MCF 10A (cell line): ENCODE measurements around the gene MNT. TPM values are rescaled to one million over a fixed set of nuclear protein-coding genes. Genes with fewer than 3 reads are reported as not detected.

Source experiments
- BruUV-seq: library from RNA; stranded (reverse); fragments of 400-500 nt; replicated peaks from 2 replicates; lab custom pipeline; 2021; lab: Mats Ljungman, UMichigan
- CTCF ChIA-PET: fragments of 300-600 bp; sonication (Branson Sonifier 250); formaldehyde crosslinking; extraction: SDS; loops from one replicate; lab custom pipeline; 2021; ENCODE audit warnings: antibody characterized with exemption, inconsistent platforms; lab: Yijun Ruan, JAX
- POLR2A ChIA-PET: fragments of 300-600, 350-650 bp; sonication (Branson Sonifier 250); formaldehyde crosslinking; extraction: SDS; loops from one replicate; lab custom pipeline; 2020; ENCODE audit warnings: antibody characterized with exemption, inconsistent platforms; lab: Yijun Ruan, JAX
- DNase-seq: peaks from one replicate; pipeline ENCODE4 v3.0.0-alpha.2; 2018; ENCODE audit not compliant: unreplicated experiment
- H3K27ac Mint-ChIP-seq: one replicate; pipeline ENCODE4 v1.8.0; 2022; ENCODE audit warnings: mild to moderate bottlenecking, low read depth, mixed read lengths; ENCODE audit not compliant: unreplicated experiment
- H3K27me3 Mint-ChIP-seq: one replicate; pipeline ENCODE4 v1.8.0; 2022; ENCODE audit warnings: mixed read lengths; ENCODE audit not compliant: insufficient read depth, unreplicated experiment
- H3K36me3 Mint-ChIP-seq: one replicate; pipeline ENCODE4 v1.8.0; 2022; ENCODE audit warnings: mild to moderate bottlenecking, moderate library complexity, mixed read lengths; ENCODE audit not compliant: insufficient read depth, unreplicated experiment
- H3K4me1 Mint-ChIP-seq: one replicate; pipeline ENCODE4 v1.8.0; 2022; ENCODE audit warnings: mixed read lengths; ENCODE audit not compliant: insufficient read depth, unreplicated experiment
- H3K4me3 Mint-ChIP-seq: one replicate; pipeline ENCODE4 v1.8.0; 2022; ENCODE audit warnings: mild to moderate bottlenecking, moderate library complexity, mixed read lengths; ENCODE audit not compliant: unreplicated experiment
- H3K9me3 Mint-ChIP-seq: one replicate; pipeline ENCODE4 v1.8.0; 2022; ENCODE audit warnings: mixed read lengths; ENCODE audit not compliant: unreplicated experiment
- CTCF ChIP-seq: fragments of 200-600 bp; IDR thresholded peaks from one replicate; pipeline ENCODE4 v1.8.0; 2022; ENCODE audit warnings: antibody characterized with exemption, mild to moderate bottlenecking; ENCODE audit not compliant: unreplicated experiment
- intact Hi-C: fragments of 100-400 bp; cut with micrococcal nuclease; formaldehyde crosslinking; loops from 2 replicates; pipeline ENCODE4 v1.14.1; 2022
- total RNA-seq: library from RNA; stranded (reverse); gene quantifications from 2 replicates; pipeline ENCODE4 v1.2.3, GENCODE V29; 2022

Gene MNT
- total RNA-seq, 1 experiment from 2014 or later = 25.5 TPM

- no peaks in the 10 kb centered on the region for H3K27me3 Mint-ChIP-seq
- peaks cover 10% of the 10 kb centered on the region for H3K4me1 Mint-ChIP-seq
- H3K36me3 Mint-ChIP-seq = peaks cover 63% of the 10 kb centered on the region
- POLR2A ChIA-PET = interaction anchor here (1.0 to 1.3 kb wide), 2 partner anchors 11 to 12 kb away, joined by 3 read pairs; no protein-coding TSS in a partner anchor
- no peak overlapping the region for H3K4me3 Mint-ChIP-seq
- TF ChIP-seq CTCF = no peak
- H3K9me3 Mint-ChIP-seq = no peaks in the 10 kb centered on the region
- intact Hi-C loops = no loop called here
- no peak for DNase-seq
- CTCF ChIA-PET = interaction anchor here (0.5 to 13.6 kb wide), 2 partner anchors 26 to 70 kb away, joined by 4 to 309 read pairs; no protein-coding TSS in a partner anchor
- H3K27ac Mint-ChIP-seq = no peak overlapping the region
- no TSS peak for BruUV-seq
These were observed 13.5 kb downstream of the MNT start for GRCh38 chr17:2387086-2388019.

- peaks cover 67% of the 10 kb centered on the region for H3K36me3 Mint-ChIP-seq
- no TSS peak for BruUV-seq
- H3K9me3 Mint-ChIP-seq = no peaks in the 10 kb centered on the region
- H3K27ac Mint-ChIP-seq = no peak overlapping the region
- no peak for TF ChIP-seq CTCF
- no peaks in the 10 kb centered on the region for H3K27me3 Mint-ChIP-seq
- DNase-seq = no peak
- ChIA-PET POLR2A (interaction anchor here (1.3 kb wide), 1 partner anchor 11 kb away, joined by 3 read pairs; no protein-coding TSS in a partner anchor), CTCF (interaction anchor here (0.5 to 13.6 kb wide), 2 partner anchors 27 to 71 kb away, joined by 4 to 309 read pairs; no protein-coding TSS in a partner anchor)
- intact Hi-C loops = no loop called here
- H3K4me1 Mint-ChIP-seq = peaks cover 2% of the 10 kb centered on the region
- H3K4me3 Mint-ChIP-seq = no peak overlapping the region
These were observed 14.3 kb downstream of the MNT start for GRCh38 chr17:2386400-2387085.

- Mint-ChIP-seq H3K4me3 (no peak overlapping the region), H3K9me3 (no peaks in the 10 kb centered on the region), H3K27ac (no peak overlapping the region), H3K36me3 (peaks cover 75% of the 10 kb centered on the region), H3K27me3 (no peaks in the 10 kb centered on the region), H3K4me1 (no peaks in the 10 kb centered on the region)
- ChIA-PET CTCF (interaction anchor here (0.6 to 13.6 kb wide), 3 partner anchors 28 to 293 kb away, joined by 3 to 309 read pairs (median 3); no protein-coding TSS in a partner anchor), POLR2A (no interaction called here)
- TF ChIP-seq CTCF = no peak
- intact Hi-C loops = no loop called here
- no peak for DNase-seq
- no TSS peak for BruUV-seq
These were observed 15.3 kb downstream of the MNT start for GRCh38 chr17:2385240-2386210.
